Measurements from ENCODE around the gene CACNG7. TPM values are rescaled to one million over a fixed set of nuclear protein-coding genes. Genes with fewer than 3 reads are reported as not detected.

Gene CACNG7
- total and polyA plus RNA-seq, 2 donors from 2014 or later = not detected

- intact Hi-C loops (cut with DNase I) = no loop called here
- TF ChIP-seq, protein P1, sequence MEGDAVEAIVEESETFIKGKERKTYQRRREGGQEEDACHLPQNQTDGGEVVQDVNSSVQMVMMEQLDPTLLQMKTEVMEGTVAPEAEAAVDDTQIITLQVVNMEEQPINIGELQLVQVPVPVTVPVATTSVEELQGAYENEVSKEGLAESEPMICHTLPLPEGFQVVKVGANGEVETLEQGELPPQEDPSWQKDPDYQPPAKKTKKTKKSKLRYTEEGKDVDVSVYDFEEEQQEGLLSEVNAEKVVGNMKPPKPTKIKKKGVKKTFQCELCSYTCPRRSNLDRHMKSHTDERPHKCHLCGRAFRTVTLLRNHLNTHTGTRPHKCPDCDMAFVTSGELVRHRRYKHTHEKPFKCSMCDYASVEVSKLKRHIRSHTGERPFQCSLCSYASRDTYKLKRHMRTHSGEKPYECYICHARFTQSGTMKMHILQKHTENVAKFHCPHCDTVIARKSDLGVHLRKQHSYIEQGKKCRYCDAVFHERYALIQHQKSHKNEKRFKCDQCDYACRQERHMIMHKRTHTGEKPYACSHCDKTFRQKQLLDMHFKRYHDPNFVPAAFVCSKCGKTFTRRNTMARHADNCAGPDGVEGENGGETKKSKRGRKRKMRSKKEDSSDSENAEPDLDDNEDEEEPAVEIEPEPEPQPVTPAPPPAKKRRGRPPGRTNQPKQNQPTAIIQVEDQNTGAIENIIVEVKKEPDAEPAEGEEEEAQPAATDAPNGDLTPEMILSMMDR (IDR thresholded peaks at IDR 0.05; ENCODE audit: borderline replicate concordance, extremely low read depth, insufficient read depth) = no peak
- Histone ChIP-seq H3K4me1 (ENCODE audit: control insufficient read depth in 2 of 3, insufficient read depth in 2 of 3, low read depth in 1 of 3, low read length in 3 of 3) (peaks cover 0 to 5% (median 3%) of the 10 kb centered on the region in 3 donors), H3K27ac (ENCODE audit: low read depth in 2 of 2, low read length in 2 of 2) (no peak overlapping the region), H3K9ac (ENCODE audit: low read length in 3 of 3) (no peak overlapping the region), H3K36me3 (ENCODE audit: control insufficient read depth in 2 of 3, insufficient read depth in 3 of 3, low read length in 3 of 3) (no peaks in the 10 kb centered on the region), H3K27me3 (ENCODE audit: control insufficient read depth, insufficient read depth, low read length) (peaks cover 26% of the 10 kb centered on the region), H3K4me3 (ENCODE audit: low read length in 3 of 3) (no peak overlapping the region), H3K9me3 (ENCODE audit: control insufficient read depth in 2 of 3, insufficient read depth in 1 of 3, low read length in 3 of 3) (no peaks in the 10 kb centered on the region)
- DNase-seq (no peak), FAIRE-seq (no peak)
These were observed 26.6 kb upstream of the CACNG7 start for GRCh38 chr19:53882391-53883050.

DNA sequence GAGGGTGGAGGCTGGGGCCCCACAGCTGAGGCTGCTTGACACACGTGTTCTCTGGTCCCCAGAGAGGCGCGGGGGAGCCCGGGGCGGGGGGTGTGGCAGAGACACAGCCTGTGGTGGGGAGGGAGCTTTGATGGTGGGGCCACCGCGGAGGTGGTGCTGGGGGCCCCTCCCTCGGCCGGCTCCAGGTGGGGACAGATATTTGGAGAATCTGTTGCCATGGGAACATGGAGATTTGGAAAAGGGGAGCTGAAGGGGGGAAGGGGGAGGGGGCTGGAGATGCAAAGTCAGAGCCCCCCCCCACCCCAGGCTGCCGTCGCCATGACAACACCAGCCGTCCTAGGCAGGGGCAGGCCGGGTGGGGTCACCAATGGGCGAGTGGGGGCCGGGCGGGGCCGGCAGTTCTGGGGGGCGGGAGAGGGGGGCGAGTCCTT, 25.8 kb upstream of the CACNG7 start:
- Histone ChIP-seq H3K27me3 (ENCODE audit: control insufficient read depth, insufficient read depth, low read length) (peaks cover 26% of the 10 kb centered on the region), H3K9me3 (ENCODE audit: control insufficient read depth in 2 of 3, insufficient read depth in 1 of 3, low read length in 3 of 3) (no peaks in the 10 kb centered on the region), H3K4me1 (ENCODE audit: control insufficient read depth in 2 of 3, insufficient read depth in 2 of 3, low read depth in 1 of 3, low read length in 3 of 3) (peaks cover 0 to 5% (median 3%) of the 10 kb centered on the region in 3 donors), H3K4me3 (ENCODE audit: low read length in 3 of 3) (no peak overlapping the region), H3K36me3 (ENCODE audit: control insufficient read depth in 2 of 3, insufficient read depth in 3 of 3, low read length in 3 of 3) (no peaks in the 10 kb centered on the region), H3K27ac (ENCODE audit: low read depth in 2 of 2, low read length in 2 of 2) (no peak overlapping the region), H3K9ac (ENCODE audit: low read length in 3 of 3) (no peak overlapping the region)
- DNase-seq = peak in 1 of 5 donors; percentile 70
- no peak for FAIRE-seq
- intact Hi-C loops (cut with DNase I) = no loop called here
- TF ChIP-seq, protein P1 (IDR thresholded peaks at IDR 0.05; ENCODE audit: borderline replicate concordance, extremely low read depth, insufficient read depth) = no peak

DNA sequence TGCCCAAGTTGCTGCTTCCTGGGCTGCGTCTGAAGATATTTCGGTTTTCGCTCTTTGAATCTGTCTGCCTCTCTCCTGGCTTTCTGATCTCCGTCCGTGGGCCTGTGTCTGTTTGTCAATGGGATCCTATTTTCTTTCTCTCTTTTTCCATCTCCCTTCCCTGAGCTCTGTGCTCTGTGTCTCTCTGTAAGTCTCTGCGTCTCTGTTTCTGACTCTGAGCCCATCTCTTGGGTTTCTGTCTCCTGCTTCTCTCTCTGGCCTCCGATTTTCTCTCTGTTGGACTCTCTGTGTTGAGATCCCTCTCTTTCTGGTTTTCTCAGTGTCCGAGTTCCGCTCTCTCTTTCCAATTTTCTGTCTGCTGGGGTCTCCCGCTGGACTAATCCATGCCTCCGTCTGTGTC, 25.3 kb upstream of the CACNG7 start:
- Histone ChIP-seq H3K4me3 (ENCODE audit: low read length in 3 of 3) (no peak overlapping the region), H3K27ac (ENCODE audit: low read depth in 2 of 2, low read length in 2 of 2) (no peak overlapping the region), H3K9me3 (ENCODE audit: control insufficient read depth in 2 of 3, insufficient read depth in 1 of 3, low read length in 3 of 3) (no peaks in the 10 kb centered on the region), H3K9ac (ENCODE audit: low read length in 3 of 3) (no peak overlapping the region), H3K4me1 (ENCODE audit: control insufficient read depth in 2 of 3, insufficient read depth in 2 of 3, low read depth in 1 of 3, low read length in 3 of 3) (peaks cover 0 to 4% (median 3%) of the 10 kb centered on the region in 3 donors), H3K27me3 (ENCODE audit: control insufficient read depth, insufficient read depth, low read length) (peaks cover 26% of the 10 kb centered on the region), H3K36me3 (ENCODE audit: control insufficient read depth in 2 of 3, insufficient read depth in 3 of 3, low read length in 3 of 3) (no peaks in the 10 kb centered on the region)
- intact Hi-C loops (cut with DNase I) = no loop called here
- TF ChIP-seq, protein P1 (IDR thresholded peaks at IDR 0.05; ENCODE audit: borderline replicate concordance, extremely low read depth, insufficient read depth) = no peak
- FAIRE-seq = no peak
- DNase-seq = no peak
